Activated T-cell treated with anti-CD3 and anti-CD28 coated beads, Interleukin-2, amount 50 U/mL, for 1 hour (primary cell): ENCODE measurements around the gene CAMK1D.

ENCODE experiments used
- DNase-seq: peaks from one replicate; pipeline ENCODE4 v3.0.0-alpha.2; 2020

The CAMK1D gene

DNA sequence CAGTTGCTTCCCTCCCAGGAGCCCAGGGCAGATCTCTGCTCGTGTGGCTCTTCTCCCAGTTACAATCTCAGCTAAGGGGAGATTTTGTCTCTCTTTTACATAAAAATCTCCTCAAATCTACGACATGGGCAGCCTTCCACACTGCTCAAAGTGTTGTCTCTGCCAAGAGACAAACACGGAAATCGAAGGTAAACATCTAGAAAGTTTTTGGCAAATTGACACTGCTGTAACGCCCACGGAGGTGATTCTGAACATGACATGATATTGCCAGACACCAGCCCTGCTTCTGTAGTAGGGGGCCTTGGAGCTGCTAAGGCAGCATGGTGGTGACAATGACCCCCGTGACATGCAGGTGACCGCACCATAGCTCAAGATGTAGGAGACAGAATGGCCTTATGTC lies 523.8 kb downstream of the CAMK1D start:
- no peak for DNase-seq

GRCh38 chr10:12874501-12874900 lies 525.2 kb downstream of the CAMK1D start:
- DNase-seq, result no peak

GRCh38 chr10:12875100-12875499 lies 525.8 kb downstream of the CAMK1D start:
- no peak for DNase-seq

- DNase-seq, result no peak
These were observed 526.9 kb downstream of the CAMK1D start for GRCh38 chr10:12876266-12876665.

DNA sequence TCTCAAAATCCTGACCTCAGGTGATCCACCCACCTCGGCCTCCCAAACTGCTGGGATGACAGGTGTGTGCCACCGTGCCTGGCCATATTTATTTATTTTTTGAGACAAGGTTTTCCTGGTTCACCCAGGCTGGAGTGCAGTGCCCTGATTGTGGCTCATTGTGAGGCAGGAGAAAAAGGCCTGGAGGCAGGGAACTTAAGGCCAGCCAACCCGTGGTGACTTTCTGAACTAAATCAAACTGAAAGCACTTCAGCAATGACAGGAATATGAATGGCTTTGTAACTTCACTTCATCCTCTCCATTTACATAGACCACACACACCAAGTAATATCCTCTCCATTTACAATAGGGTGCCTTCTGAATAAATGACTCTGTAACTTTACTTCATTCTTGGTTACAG lies 527.8 kb downstream of the CAMK1D start:
- DNase-seq, result no peak

DNA sequence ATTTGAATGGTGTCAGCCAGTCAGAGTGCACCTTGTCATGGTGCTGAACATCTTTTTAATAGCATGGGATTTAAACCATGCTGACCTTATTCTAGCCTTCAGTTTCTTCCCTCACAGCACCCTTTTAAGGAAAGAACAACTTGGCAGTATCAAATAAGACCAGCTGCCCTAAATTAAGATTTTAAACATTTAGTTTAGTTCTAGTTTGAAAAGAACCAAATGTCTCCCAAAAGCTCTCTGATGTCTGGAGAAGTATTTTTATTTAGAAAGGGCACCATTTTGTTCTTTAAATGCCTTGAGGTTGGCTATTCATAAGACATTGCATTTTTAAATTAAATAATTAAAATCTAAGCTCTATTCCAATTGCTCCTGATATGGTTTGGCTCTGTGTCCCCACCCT lies 531.1 kb downstream of the CAMK1D start:
- no peak for DNase-seq

- DNase-seq, result no peak
These were observed 535.5 kb downstream of the CAMK1D start for GRCh38 chr10:12884851-12885250.
